HEK293 (cell line): ENCODE results near the gene MIA3.

Experiments used
- CTCF ChIP-seq: fragments of 450-650 bp; formaldehyde crosslinking; IDR thresholded peaks from 2 replicates; pipeline ENCODE4 v1.5.1; 2016; ENCODE audit warnings: missing biosample characterization, missing genetic modification characterization
- REST ChIP-seq: fragments of 450-650 bp; formaldehyde crosslinking; IDR thresholded peaks from 2 replicates; pipeline ENCODE4 v1.5.1; 2016; ENCODE audit warnings: missing biosample characterization, missing genetic modification characterization
- SETDB1 ChIP-seq: IDR thresholded peaks from one replicate; pipeline ENCODE4 v1.6.1; 2017; ENCODE audit warnings: mild to moderate bottlenecking, low read length, moderate library complexity, mixed read lengths; ENCODE audit not compliant: insufficient read length
- SP3 ChIP-seq: fragments of 450-650 bp; formaldehyde crosslinking; IDR thresholded peaks from 2 replicates; pipeline ENCODE4 v1.5.1; 2016; ENCODE audit warnings: missing biosample characterization, missing genetic modification characterization
- ZNF10 ChIP-seq: fragments of 450-650 bp; formaldehyde crosslinking; IDR thresholded peaks from 2 replicates; pipeline ENCODE4 v1.5.1; 2017; ENCODE audit warnings: missing biosample characterization, missing genetic modification characterization
- ZNF133 ChIP-seq: fragments of 450-650 bp; formaldehyde crosslinking; IDR thresholded peaks from 2 replicates; pipeline ENCODE4 v1.5.1; 2016; ENCODE audit warnings: missing biosample characterization, missing genetic modification characterization
- ZNF530 ChIP-seq: fragments of 450-650 bp; formaldehyde crosslinking; IDR thresholded peaks from 2 replicates; pipeline ENCODE4 v1.5.1; 2016; ENCODE audit warnings: low read depth, missing biosample characterization, missing genetic modification characterization
- ZNF664 ChIP-seq: fragments of 450-650 bp; formaldehyde crosslinking; IDR thresholded peaks from 2 replicates; pipeline ENCODE4 v1.5.1; 2016; ENCODE audit warnings: missing biosample characterization, missing genetic modification characterization
- ZNF791 ChIP-seq: fragments of 450-650 bp; formaldehyde crosslinking; IDR thresholded peaks from 2 replicates; pipeline ENCODE4 v1.5.1; 2016; ENCODE audit warnings: missing biosample characterization, missing genetic modification characterization

- TF ChIP-seq ZNF791 (tag by site-specific recombination) (no peak), CTCF (tag by site-specific recombination) (peak; percentile 11; the same call in 1 of the 2 replicates), SP3 (peak; percentile 65), ZNF10 (tag by site-specific recombination) (no peak), SETDB1 (no peak), ZNF664 (tag by site-specific recombination) (no peak), REST (tag by site-specific recombination) (no peak), ZNF530 (tag by site-specific recombination) (no peak), ZNF133 (tag by site-specific recombination) (no peak)
These were observed 28.2 kb upstream of the MIA3 start, which contains the start of gene TAF1A for GRCh38 chr1:222589462-222590302.
